NCI-H1436 treated with DMSO at 0.1 percent for 48 hours (cell line): ENCODE measurements around the gene MAEA.
A peak's percentile ranks its signal among the peaks of the same experiment; 100 is the strongest.

Source experiments
- DNase-seq: peaks from one replicate; lab custom pipeline; 2025; lab: John Stamatoyannopoulos, UW

MAEA gene

GRCh38 chr4:1353186-1354055, 63.7 kb downstream of the MAEA start:
- no peak for DNase-seq

- DNase-seq = no peak
Measured at GRCh38 chr4:1354136-1354982, 64.7 kb downstream of the MAEA start.

- no peak for DNase-seq
Measured at GRCh38 chr4:1354983-1355275, 65.2 kb downstream of the MAEA start.

- DNase-seq = no peak
Measured at GRCh38 chr4:1355378-1355777, 65.7 kb downstream of the MAEA start.

- no peak for DNase-seq
Measured at GRCh38 chr4:1356181-1356998, 66.7 kb downstream of the MAEA start.

GRCh38 chr4:1357356-1358248, 67.9 kb downstream of the MAEA start:
- no peak for DNase-seq

GRCh38 chr4:1358421-1359143, 68.9 kb downstream of the MAEA start:
- no peak for DNase-seq

- DNase-seq = no peak
Measured at GRCh38 chr4:1359144-1359501, 69.4 kb downstream of the MAEA start.

- DNase-seq = no peak
Measured at GRCh38 chr4:1359976-1360375, 70.3 kb downstream of the MAEA start.

- no peak for DNase-seq
Measured at GRCh38 chr4:1360423-1361283, 71.0 kb downstream of the MAEA start.

GRCh38 chr4:1361431-1361830, 71.7 kb downstream of the MAEA start:
- no peak for DNase-seq

- no peak for DNase-seq
Measured at GRCh38 chr4:1362046-1362445, 72.4 kb downstream of the MAEA start.

GRCh38 chr4:1362521-1362920, 72.8 kb downstream of the MAEA start:
- no peak for DNase-seq

GRCh38 chr4:1363513-1363912, 73.8 kb downstream of the MAEA start:
- peak; percentile 24 for DNase-seq

GRCh38 chr4:1364217-1364616, 74.5 kb downstream of the MAEA start:
- no peak for DNase-seq

- no peak for DNase-seq
Measured at GRCh38 chr4:1364748-1365147, 75.1 kb downstream of the MAEA start.

- peak; percentile 73 for DNase-seq
Measured at GRCh38 chr4:1365271-1366178, 75.8 kb downstream of the MAEA start.

- no peak for DNase-seq
Measured at GRCh38 chr4:1366371-1367229, 76.9 kb downstream of the MAEA start.
